SH-SY5Y (cell line): ENCODE measurements around the gene DMRT2.

Experiments used
- GATA2 ChIP-seq: IDR thresholded peaks from 2 replicates; pipeline ENCODE4 v1.6.1; 2011; ENCODE audit warnings: mild to moderate bottlenecking, low read depth, low read length
- GATA3 ChIP-seq: IDR thresholded peaks from 2 replicates; pipeline ENCODE4 v1.6.1; 2011; ENCODE audit warnings: low read depth, mild to moderate bottlenecking, low read length, moderate library complexity

DNA sequence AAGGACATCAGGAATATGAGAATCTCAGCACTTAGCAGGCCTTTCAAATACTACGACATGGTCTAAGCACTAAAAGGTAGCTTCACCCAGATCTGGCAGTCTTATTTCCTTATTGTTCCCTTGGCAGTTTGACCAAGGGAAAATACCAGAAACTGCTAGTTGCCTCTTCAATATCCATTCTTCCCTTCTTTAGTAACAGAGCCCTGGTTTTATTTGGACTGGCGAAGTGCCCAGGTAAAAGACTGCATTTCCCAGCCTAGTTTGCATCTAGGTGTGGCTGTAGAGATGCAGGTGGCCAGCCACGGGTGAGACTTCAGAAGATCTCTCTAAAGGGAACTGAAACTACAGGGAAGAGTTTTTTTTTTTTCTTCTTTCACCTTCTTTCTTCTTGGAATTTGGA lies 21.6 kb downstream of the DMRT2 start:
- TF ChIP-seq GATA2, result no peak
- TF ChIP-seq GATA3, result no peak
